OCI-LY1 (cell line): ENCODE measurements around the gene SUGCT.

Experiments used
- EZH2 ChIP-seq: fragments of 200-600 bp; sonication (generic), shearing (Covaris generic); IDR thresholded peaks from 2 replicates; pipeline ENCODE4 v1.8.0; 2017; ENCODE audit warnings: borderline replicate concordance, mixed run types, mild to moderate bottlenecking, antibody characterized with exemption, low read length, moderate library complexity, mixed read lengths
- TF ChIP-seq, protein P1 (sequence below): fragments of 200-600 bp; sonication (generic), shearing (Covaris generic); IDR thresholded peaks from 2 replicates; pipeline ENCODE4 v1.5.1; 2017; ENCODE audit warnings: mild to moderate bottlenecking, antibody characterized with exemption, low read length, moderate library complexity, mixed read lengths

DNA sequence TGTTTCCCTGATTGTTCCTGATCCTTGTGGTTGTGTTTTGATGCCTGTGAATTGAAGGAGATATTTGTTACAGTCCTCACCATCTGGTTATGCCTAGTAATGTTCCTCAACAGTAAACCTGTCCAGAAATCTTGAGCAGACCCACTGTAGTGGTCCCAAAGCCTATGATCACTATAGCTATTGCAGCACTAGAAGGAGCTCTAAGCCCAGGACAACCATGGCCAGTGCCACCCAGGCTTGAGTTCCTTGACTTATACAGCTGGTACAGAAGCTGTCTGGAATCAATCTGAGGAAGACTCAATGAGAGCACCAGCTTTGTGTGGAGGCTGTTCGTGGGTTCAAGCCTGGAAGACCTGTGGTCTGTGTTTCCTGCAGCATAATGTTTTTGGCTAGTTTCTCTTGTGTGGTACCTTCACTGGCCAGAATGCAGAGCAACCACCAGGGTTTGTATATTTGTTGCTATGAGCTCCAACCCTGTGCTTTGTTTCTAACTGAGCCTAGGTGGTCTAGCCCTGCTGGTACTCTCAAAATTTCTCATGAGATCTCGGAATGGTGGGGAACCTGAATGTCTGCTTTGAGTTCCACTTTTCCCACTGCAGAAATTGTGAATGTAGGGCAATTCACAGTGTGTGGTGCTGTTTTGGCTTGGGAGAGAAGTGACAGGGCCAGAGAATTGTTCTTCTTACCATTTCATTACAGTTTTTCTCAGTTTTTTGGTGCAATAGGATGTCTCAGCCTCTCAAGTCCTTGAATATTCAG is 355.2 kb downstream of the SUGCT start:
- TF ChIP-seq, protein P1, sequence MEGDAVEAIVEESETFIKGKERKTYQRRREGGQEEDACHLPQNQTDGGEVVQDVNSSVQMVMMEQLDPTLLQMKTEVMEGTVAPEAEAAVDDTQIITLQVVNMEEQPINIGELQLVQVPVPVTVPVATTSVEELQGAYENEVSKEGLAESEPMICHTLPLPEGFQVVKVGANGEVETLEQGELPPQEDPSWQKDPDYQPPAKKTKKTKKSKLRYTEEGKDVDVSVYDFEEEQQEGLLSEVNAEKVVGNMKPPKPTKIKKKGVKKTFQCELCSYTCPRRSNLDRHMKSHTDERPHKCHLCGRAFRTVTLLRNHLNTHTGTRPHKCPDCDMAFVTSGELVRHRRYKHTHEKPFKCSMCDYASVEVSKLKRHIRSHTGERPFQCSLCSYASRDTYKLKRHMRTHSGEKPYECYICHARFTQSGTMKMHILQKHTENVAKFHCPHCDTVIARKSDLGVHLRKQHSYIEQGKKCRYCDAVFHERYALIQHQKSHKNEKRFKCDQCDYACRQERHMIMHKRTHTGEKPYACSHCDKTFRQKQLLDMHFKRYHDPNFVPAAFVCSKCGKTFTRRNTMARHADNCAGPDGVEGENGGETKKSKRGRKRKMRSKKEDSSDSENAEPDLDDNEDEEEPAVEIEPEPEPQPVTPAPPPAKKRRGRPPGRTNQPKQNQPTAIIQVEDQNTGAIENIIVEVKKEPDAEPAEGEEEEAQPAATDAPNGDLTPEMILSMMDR: no peak
- TF ChIP-seq EZH2: no peak
